Keratinocyte (primary cell): ENCODE data around the gene RAI2. TPM values are rescaled to one million over a fixed set of nuclear protein-coding genes. Genes with fewer than 3 reads are reported as not detected.

Experiments
- DNase-seq: peaks from one replicate; pipeline ENCODE4 v3.0.0-alpha.2; 2011; ENCODE audit warnings: low read depth, missing footprints, low spot score
- FAIRE-seq: peaks from 2 replicates; lab custom pipeline; 2011; peaks lifted over from hg19 to GRCh38; lab: Jason Lieb, UNC
- H2AFZ ChIP-seq: 2 replicates; pipeline ENCODE4 v1.6.0; 2012; ENCODE audit warnings: low read length, control low read depth, inconsistent platforms; ENCODE audit not compliant: control insufficient read depth
- H3K27ac ChIP-seq: 2 replicates; pipeline ENCODE4 v1.5.1; 2011; ENCODE audit warnings: low read length; ENCODE audit not compliant: control insufficient read depth, insufficient read depth
- H3K27me3 ChIP-seq: 3 replicates; pipeline ENCODE4 v1.6.0; 2011; ENCODE audit warnings: low read length; ENCODE audit not compliant: control insufficient read depth, insufficient read depth; ENCODE audit errors: extremely low read depth
- H3K36me3 ChIP-seq, 2 experiments: 2 replicates in 1 of 2; 3 replicates in 1 of 2; pipeline ENCODE4 v1.5.1; 2011; ENCODE audit warnings: low read length in 2 of 2, mild to moderate bottlenecking in 1 of 2; ENCODE audit not compliant: control insufficient read depth in 2 of 2, insufficient read depth in 2 of 2; ENCODE audit errors: extremely low read depth in 1 of 2
- H3K4me1 ChIP-seq: 3 replicates; pipeline ENCODE4 v1.5.1; 2011; ENCODE audit warnings: low read length; ENCODE audit not compliant: control insufficient read depth, insufficient read depth; ENCODE audit errors: extremely low read depth
- H3K4me2 ChIP-seq: 3 replicates; pipeline ENCODE4 v1.6.0; 2011; ENCODE audit warnings: low read depth, low read length; ENCODE audit not compliant: control insufficient read depth, insufficient read depth; ENCODE audit errors: extremely low read depth
- H3K4me3 ChIP-seq, 3 experiments: fragments of 200-600 bp in 1 of 3; sonication (generic) in 1 of 3; 2 replicates in 2 of 3; 3 replicates in 1 of 3; pipeline ENCODE4 v1.5.1; 2011 to 2016; ENCODE audit warnings: low read length in 3 of 3, mild to moderate bottlenecking in 3 of 3, control low read depth in 2 of 3, inconsistent platforms in 1 of 3, low read depth in 1 of 3, mixed read lengths in 1 of 3, mixed run types in 1 of 3, moderate library complexity in 1 of 3; ENCODE audit not compliant: control insufficient read depth in 2 of 3, insufficient read depth in 2 of 3; ENCODE audit errors: extremely low read depth in 1 of 3
- H3K79me2 ChIP-seq: 2 replicates; pipeline ENCODE4 v1.6.0; 2012; ENCODE audit warnings: low read length; ENCODE audit not compliant: control insufficient read depth, insufficient read depth
- H3K9ac ChIP-seq: 3 replicates; pipeline ENCODE4 v1.6.0; 2011; ENCODE audit warnings: low read length; ENCODE audit not compliant: control insufficient read depth, insufficient read depth; ENCODE audit errors: extremely low read depth
- H3K9me1 ChIP-seq: 3 replicates; pipeline ENCODE4 v1.6.0; 2011; ENCODE audit warnings: low read length; ENCODE audit not compliant: control insufficient read depth, insufficient read depth; ENCODE audit errors: extremely low read depth
- H3K9me3 ChIP-seq: 2 replicates; pipeline ENCODE4 v1.5.1; 2012; ENCODE audit warnings: low read depth, low read length; ENCODE audit not compliant: control insufficient read depth
- H4K20me1 ChIP-seq: 3 replicates; pipeline ENCODE4 v1.6.0; 2011; ENCODE audit warnings: low read length; ENCODE audit not compliant: control insufficient read depth, insufficient read depth; ENCODE audit errors: extremely low read depth
- CTCF ChIP-seq, 3 experiments: IDR thresholded peaks in 1 of 3; conservative IDR thresholded peaks in 1 of 3; optimal IDR thresholded peaks in 1 of 3; 2 replicates in 2 of 3; 3 replicates in 1 of 3; pipeline versions ENCODE3 to v1.5.1; 2011; ENCODE audit warnings: low read length in 3 of 3, mild to moderate bottlenecking in 3 of 3, moderate library complexity in 2 of 3, control low read depth in 1 of 3, inconsistent platforms in 1 of 3; ENCODE audit not compliant: insufficient read depth in 2 of 3; ENCODE audit errors: extremely low read depth in 1 of 3
- EZH2 ChIP-seq: IDR thresholded peaks from one replicate; pipeline ENCODE4 v1.6.1; 2012; ENCODE audit warnings: inconsistent platforms, mild to moderate bottlenecking, low read length, moderate library complexity
- dilution Hi-C: fragments of 300-500 bp; cut with MboI; formaldehyde crosslinking; loops from one replicate; pipeline ENCODE4 v1.7.0; 2020; ENCODE audit warnings: low sequenced_read_pairs; ENCODE audit not compliant: extremely low pct_ligation_motif_present
- polyA plus RNA-seq, 5 experiments: library from polyadenylated mRNA; depleted of rRNA in 3 of 5; stranded (reverse) in 3 of 5; stranded (forward) in 1 of 5; unstranded in 1 of 5; fragments of >200 nt; gene quantifications; 1 replicate in 1 of 5; 2 replicates in 3 of 5; 3 replicates in 1 of 5; pipeline versions ENCODE4 v1.2.1 to v1.2.3, GENCODE V29; 2011 to 2012; ENCODE audit warnings: missing spikeins in 2 of 5, low read depth in 1 of 5, low replicate concordance in 1 of 5

Gene RAI2
- polyA plus RNA-seq, 1 donor (not counting 4 experiments of a cell fraction or from before 2014, with no cell fraction given): not detected

DNA sequence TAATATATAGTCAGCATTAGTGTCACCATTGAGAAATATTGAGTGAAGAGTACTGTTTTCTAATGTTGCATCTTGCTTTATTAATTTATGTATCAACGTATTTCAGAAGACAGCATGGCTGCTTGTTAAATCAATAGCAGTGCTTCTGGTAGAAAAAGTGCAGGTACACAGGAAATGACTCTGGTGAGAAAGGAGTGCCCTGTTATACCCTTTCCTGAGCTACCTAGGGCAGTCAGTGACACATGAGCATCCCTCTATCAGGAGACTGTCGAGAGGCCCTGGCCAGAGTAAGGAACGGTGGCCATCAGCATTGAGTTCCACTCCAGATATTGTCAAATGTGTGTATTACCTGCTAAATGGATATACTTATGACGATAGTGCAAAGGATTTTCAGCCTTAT lies 81.7 kb downstream of the RAI2 start:
- no peak overlapping the region for H3K9ac ChIP-seq
- H3K9me3 ChIP-seq: no peaks in the 10 kb centered on the region
- no peaks in the 10 kb centered on the region for H3K4me1 ChIP-seq
- no peak overlapping the region for H3K4me3 ChIP-seq
- no peaks in the 10 kb centered on the region for H3K79me2 ChIP-seq
- no peak overlapping the region for H2AFZ ChIP-seq
- no peak for DNase-seq
- no peak overlapping the region for H3K4me2 ChIP-seq
- dilution Hi-C loops: no loop called here
- H3K27ac ChIP-seq: no peak overlapping the region
- no peaks in the 10 kb centered on the region for H4K20me1 ChIP-seq
- no peaks in the 10 kb centered on the region for H3K36me3 ChIP-seq
- H3K27me3 ChIP-seq: no peaks in the 10 kb centered on the region
- TF ChIP-seq CTCF (optimal IDR thresholded peaks at IDR 0.05 in 1 of 3, IDR thresholded peaks at IDR 0.05 in 1 of 3, conservative IDR thresholded peaks at IDR 0.05 in 1 of 3; ENCODE audit: extremely low read depth in 1 of 3, insufficient read depth in 2 of 3, low read length in 3 of 3) (no peak), EZH2 (no peak)
- H3K9me1 ChIP-seq: no peaks in the 10 kb centered on the region
- no peak for FAIRE-seq

GRCh38 chrX:17778997-17779396 lies 82.1 kb downstream of the RAI2 start:
- no peaks in the 10 kb centered on the region for H3K27me3 ChIP-seq
- H3K9me3 ChIP-seq: no peaks in the 10 kb centered on the region
- no peaks in the 10 kb centered on the region for H3K36me3 ChIP-seq
- no peaks in the 10 kb centered on the region for H4K20me1 ChIP-seq
- no peak overlapping the region for H3K27ac ChIP-seq
- TF ChIP-seq EZH2: no peak
- dilution Hi-C loops: no loop called here
- H3K79me2 ChIP-seq: no peaks in the 10 kb centered on the region
- H3K4me2 ChIP-seq: no peak overlapping the region
- no peak overlapping the region for H3K9ac ChIP-seq
- DNase-seq (no peak), FAIRE-seq (no peak)
- H3K9me1 ChIP-seq: no peaks in the 10 kb centered on the region
- H3K4me3 ChIP-seq: no peak overlapping the region
- no peaks in the 10 kb centered on the region for H3K4me1 ChIP-seq
- H2AFZ ChIP-seq: no peak overlapping the region

GRCh38 chrX:17774053-17774452 lies 87.0 kb downstream of the RAI2 start:
- Histone ChIP-seq H3K27me3 (peaks cover 3% of the 10 kb centered on the region), H3K9me3 (no peaks in the 10 kb centered on the region), H3K79me2 (no peaks in the 10 kb centered on the region), H3K4me2 (no peak overlapping the region), H3K27ac (no peak overlapping the region), H3K4me3 (no peak overlapping the region), H3K4me1 (no peaks in the 10 kb centered on the region), H4K20me1 (no peaks in the 10 kb centered on the region), H3K9me1 (no peaks in the 10 kb centered on the region), H2AFZ (no peak overlapping the region), H3K36me3 (no peaks in the 10 kb centered on the region), H3K9ac (no peak overlapping the region)
- no peak for DNase-seq
- FAIRE-seq: no peak
- TF ChIP-seq EZH2 (no peak), CTCF (optimal IDR thresholded peaks at IDR 0.05 in 1 of 3, IDR thresholded peaks at IDR 0.05 in 1 of 3, conservative IDR thresholded peaks at IDR 0.05 in 1 of 3; ENCODE audit: extremely low read depth in 1 of 3, insufficient read depth in 2 of 3, low read length in 3 of 3) (no peak)
- dilution Hi-C loops: no loop called here
